Left cardiac atrium (tissue), 4 donors: ENCODE data around the gene PSMD11. TPM values are rescaled to one million over a fixed set of nuclear protein-coding genes. Genes with fewer than 3 reads are reported as not detected.

Source experiments
- ATAC-seq, 2 donors: fragments of 200-7000 bp; cut with Tn5 transposase; one replicate each; pipeline ENCODE4 v1.9.1; 2020; ENCODE audit warnings: mild to moderate bottlenecking in 2 of 2, moderate library complexity in 2 of 2
- DNase-seq: peaks from one replicate; pipeline ENCODE4 v3.0.0-alpha.2; 2020
- intact Hi-C, 2 donors: fragments of 100-400 bp; cut with DNase I; formaldehyde crosslinking; loops; one replicate each; pipeline versions ENCODE4 v1.14.1 to v1.15.1; 2022 to 2023
- total RNA-seq, 2 donors: library from RNA; stranded (reverse); fragmentation: NEBNext Ultra II Directional; extraction: Animal tissue kit (Norgen Biotek cat#: 25700); gene quantifications; one replicate each; pipeline ENCODE4 v1.2.1, GENCODE V29; 2021
- donor health status: DM: no; HTN: yes; CAD: no.
- donor health status: DM: no; HTN: yes; CAD: no; lungs with severe emphysema.
- donor health status: DM: yes; HTN: yes; CAD: no.
- donor health status: Dilated cardiomyopathy.

PSMD11 gene
- total RNA-seq, 2 donors from 2014 or later, result 53.4 to 82.2 TPM

- peak; percentile 44 to 69 for ATAC-seq
- intact Hi-C loops, result loop anchor here (5.0 kb wide), 1 partner anchor 295 kb away; no protein-coding TSS in a partner anchor
- peak; percentile 56 for DNase-seq
Measured at GRCh38 chr17:32461853-32462617, 17.7 kb downstream of the PSMD11 start.

DNA sequence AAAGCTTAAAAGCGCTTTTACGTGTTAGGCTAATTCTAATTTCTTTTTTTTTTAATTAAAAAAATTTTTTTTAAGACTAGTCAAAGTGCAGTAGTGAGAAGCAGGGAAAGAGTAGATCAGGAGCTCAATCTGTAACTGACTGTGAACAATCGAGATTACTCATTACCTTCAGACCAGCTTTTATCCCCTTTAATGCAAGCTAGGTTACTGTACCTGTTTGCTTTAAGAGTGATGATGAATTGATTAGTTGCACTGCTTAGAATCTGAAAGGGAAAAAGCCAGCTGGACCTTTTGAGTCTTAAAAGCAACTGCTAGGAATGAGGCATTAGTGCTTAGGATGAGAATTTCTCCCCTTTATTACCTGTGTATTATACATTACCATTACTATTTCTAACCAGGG is 19.0 kb downstream of the PSMD11 start:
- DNase-seq (no peak), ATAC-seq (no peak)
- intact Hi-C loops, result loop anchor here (5.0 kb wide), 1 partner anchor 294 kb away; no protein-coding TSS in a partner anchor

DNA sequence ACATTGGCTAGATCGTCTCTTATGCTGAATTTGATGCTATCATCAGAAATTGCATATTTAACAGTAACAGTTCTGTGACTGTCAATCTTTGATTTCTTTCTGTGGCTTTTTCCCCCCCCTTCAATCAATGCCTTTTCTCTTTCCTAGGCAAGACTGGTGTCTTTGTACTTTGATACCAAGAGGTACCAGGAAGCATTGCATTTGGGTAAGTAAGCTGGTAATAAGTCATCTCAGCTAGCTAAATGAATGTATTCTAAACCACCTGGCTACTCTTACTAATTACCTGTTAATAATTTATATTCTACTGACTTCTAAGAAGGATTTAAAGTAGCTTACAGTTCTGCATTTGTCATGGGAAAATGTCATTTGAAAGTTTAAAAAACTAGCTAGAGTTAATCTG is 20.1 kb downstream of the PSMD11 start:
- ATAC-seq (no peak), DNase-seq (no peak)
- intact Hi-C loops, result loop anchor here (5.0 kb wide), 1 partner anchor 293 kb away; no protein-coding TSS in a partner anchor

- intact Hi-C loops, result no loop called here
- ATAC-seq (no peak), DNase-seq (no peak)
Measured at GRCh38 chr17:32467949-32468348, 23.6 kb downstream of the PSMD11 start.

- DNase-seq, result no peak
- ATAC-seq, result peak; percentile 30 to 48
- intact Hi-C loops, result no loop called here
Measured at GRCh38 chr17:32470405-32471167, 26.3 kb downstream of the PSMD11 start.

DNA sequence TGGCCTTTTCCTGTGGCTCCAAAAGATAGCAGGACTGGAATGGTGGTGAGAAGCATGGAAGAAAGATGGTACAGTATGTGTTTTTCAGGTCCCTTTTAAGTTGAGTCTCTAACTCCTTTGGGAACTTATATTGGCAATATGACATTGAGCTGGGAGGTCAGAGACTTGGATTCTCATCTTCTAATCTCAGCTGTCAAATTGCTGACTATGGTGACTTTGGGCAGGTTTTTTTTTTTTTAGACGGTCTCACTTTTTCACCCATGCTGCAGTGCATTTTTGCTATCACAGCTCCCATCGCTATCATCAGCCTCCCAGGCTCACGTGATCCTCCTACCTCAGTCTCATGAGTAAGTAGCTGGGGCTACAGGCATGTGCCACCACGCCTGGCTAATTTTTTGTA is 27.3 kb downstream of the PSMD11 start:
- DNase-seq (no peak), ATAC-seq (no peak)
- intact Hi-C loops, result no loop called here

GRCh38 chr17:32475258-32475657 is 30.9 kb downstream of the PSMD11 start:
- intact Hi-C loops, result no loop called here
- ATAC-seq, result no peak
- DNase-seq, result no peak

DNA sequence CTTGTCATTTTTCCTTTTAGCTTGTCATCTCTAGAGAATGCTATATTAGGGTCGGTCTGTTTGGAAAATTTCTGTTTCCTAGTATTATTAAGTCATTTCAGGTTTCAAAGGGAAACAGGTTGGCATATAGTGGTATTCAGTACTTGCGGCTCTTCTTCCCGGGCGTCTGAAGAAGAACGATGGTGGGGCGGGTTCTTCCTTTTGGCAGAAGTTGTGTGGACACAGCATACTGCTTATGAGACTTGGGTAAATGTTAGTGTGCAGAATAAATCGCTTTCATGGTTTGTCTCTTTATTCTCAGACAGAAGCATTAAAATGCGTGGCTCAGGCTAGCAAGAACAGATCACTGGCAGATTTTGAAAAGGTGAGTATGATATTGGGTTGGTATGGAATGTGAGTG is 32.9 kb downstream of the PSMD11 start:
- intact Hi-C loops, result no loop called here
- ATAC-seq (no peak), DNase-seq (no peak)

DNA sequence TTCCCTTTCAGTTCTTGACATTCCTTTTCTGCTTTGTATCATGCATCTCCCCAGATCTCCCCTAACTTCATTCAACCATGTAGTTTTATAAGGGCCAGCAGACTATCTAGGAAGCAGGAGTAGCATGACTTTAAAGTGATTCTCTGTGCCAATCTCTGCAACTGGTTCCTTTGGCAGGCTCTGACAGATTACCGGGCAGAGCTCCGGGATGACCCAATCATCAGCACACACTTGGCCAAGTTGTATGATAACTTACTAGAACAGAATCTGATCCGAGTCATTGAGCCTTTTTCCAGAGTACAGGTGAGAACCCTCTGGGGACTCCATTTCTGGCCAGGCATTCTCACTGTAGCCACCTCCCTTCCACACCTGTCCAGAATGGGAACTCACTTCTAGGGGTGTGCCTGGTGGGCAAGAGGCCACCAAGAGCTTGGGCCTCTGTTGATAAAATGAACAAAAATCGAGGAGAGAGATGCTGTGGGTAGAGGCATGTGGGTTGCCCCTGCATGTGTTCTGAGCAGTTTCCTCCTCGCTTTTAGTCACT is 34.8 kb downstream of the PSMD11 start:
- DNase-seq, result no peak
- no peak for ATAC-seq
- intact Hi-C loops, result no loop called here

- intact Hi-C loops, result loop anchor here in 1 of 2 donors (10.0 kb wide), 1 partner anchor 274 kb away; no protein-coding TSS in a partner anchor
- ATAC-seq, result no peak
Measured at GRCh38 chr17:32481193-32481592, 36.9 kb downstream of the PSMD11 start.

DNA sequence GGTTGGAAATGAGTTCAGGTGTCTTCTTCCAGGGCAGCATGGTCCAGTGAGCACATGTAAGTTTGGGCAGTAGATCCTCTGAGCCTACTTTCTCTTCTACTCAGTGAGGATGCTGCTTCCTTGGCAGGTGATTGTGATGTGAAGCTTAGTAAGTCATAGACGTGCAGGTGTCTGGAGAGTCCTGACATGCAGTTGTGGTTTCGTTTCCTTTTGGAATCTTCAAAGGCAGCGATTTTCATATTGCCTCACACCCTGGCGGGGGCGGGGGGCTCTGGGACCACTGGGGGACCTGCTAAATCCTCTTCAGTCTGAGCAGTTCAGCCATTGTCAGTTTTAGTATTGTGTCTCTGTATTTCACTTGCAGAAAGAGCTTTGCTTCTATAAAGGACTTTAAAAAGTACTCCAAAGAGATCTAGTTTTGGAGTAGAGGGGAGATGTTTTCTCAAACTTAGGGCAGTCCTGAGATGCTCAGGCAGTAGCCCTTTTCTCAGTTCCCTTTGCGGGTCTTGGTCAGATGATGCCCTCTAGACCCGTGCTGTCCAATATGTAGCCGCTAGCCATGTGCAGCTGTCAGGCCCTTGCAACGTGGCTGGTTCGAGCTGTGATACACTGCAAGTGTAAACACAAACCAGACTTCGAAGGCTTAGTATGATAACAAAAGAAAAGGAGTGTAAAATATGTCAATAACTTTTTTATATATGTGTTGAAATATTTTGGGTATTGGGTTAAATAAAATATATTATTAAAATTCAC is 38.4 kb downstream of the PSMD11 start:
- no peak for DNase-seq
- ATAC-seq, result no peak
- intact Hi-C loops, result loop anchor here in 1 of 2 donors (10.0 kb wide), 1 partner anchor 272 kb away; no protein-coding TSS in a partner anchor

More at GRCh38 chr17:32481193-32481592, 36.9 kb downstream of the PSMD11 start:
- DNase-seq, result no peak

DNA sequence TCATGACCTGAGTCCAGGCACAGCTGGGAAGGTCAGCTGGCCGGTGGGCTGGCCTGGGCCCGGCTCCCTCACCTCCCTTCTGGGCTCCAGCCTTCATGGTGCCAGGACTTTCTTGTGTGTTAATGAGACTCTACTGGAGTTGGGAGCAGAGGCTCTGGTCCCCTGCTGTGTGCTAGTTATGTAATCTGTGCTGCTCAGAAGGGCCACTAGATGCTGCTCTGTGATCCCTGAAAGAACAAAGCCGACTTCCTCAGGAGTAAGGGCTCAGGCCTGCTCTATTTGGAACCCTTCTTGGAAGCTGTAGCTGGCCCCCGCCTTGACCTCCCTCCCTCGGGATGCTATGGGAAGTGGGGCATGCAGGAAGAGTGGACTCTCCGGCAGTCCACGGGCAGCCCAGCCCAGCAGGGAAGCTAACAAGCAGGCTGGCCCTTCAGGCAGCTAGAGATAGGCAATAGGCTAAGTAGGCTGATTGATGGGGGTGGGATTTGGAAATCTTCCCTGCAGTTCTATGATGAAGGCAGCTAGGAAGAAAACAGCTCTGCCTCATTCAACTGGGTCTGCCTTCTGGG is 39.2 kb downstream of the PSMD11 start:
- DNase-seq (peak; percentile 85), ATAC-seq (peak; percentile 65 to 74)
- intact Hi-C loops, result loop anchor here in 1 of 2 donors (10.0 kb wide), 1 partner anchor 271 kb away; no protein-coding TSS in a partner anchor

DNA sequence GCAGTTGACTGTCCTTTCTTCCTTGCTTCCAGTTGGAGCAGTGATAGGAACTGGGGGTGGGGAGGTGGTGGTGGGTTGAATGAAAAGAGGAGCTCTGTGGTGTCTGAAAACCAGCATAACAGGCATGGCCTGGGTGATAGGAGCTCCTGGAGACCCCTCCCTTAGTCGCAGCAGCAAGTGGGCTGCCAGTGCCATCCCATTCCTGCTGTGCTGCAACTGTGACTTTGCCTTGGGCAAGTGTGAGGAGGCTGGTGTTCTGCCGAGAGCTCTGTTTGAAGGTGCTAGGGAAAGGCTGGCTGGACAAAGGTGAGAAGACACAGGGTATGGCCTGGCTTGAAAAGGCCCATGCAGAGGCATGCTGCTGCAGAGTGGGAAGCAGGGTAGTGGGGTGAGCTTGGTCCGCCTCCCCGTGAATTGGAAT is 39.7 kb downstream of the PSMD11 start:
- DNase-seq (no peak), ATAC-seq (no peak)
- intact Hi-C loops, result loop anchor here in 1 of 2 donors (10.0 kb wide), 1 partner anchor 271 kb away; no protein-coding TSS in a partner anchor

DNA sequence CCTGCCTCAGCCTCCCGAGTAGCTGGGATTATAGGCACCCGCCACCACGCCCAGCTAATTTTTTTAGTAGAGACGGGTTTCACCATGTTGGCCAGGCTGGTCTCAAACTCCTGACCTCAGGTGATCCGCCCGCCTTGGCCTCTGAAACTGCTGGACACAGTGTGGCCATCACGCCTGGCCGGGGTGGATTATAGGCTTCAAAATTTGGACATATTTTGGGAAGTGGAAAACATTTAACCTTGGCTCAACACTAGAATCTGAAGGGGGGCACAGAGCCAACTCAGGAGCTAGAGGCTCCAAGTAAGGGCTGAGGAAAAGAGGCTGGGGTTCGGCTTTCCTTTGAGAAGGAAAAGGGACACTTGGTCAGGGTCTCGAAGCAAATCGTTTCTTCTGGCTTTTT is 40.3 kb downstream of the PSMD11 start:
- DNase-seq, result no peak
- no peak for ATAC-seq
- intact Hi-C loops, result loop anchor here in 1 of 2 donors (10.0 kb wide), 1 partner anchor 270 kb away; no protein-coding TSS in a partner anchor

DNA sequence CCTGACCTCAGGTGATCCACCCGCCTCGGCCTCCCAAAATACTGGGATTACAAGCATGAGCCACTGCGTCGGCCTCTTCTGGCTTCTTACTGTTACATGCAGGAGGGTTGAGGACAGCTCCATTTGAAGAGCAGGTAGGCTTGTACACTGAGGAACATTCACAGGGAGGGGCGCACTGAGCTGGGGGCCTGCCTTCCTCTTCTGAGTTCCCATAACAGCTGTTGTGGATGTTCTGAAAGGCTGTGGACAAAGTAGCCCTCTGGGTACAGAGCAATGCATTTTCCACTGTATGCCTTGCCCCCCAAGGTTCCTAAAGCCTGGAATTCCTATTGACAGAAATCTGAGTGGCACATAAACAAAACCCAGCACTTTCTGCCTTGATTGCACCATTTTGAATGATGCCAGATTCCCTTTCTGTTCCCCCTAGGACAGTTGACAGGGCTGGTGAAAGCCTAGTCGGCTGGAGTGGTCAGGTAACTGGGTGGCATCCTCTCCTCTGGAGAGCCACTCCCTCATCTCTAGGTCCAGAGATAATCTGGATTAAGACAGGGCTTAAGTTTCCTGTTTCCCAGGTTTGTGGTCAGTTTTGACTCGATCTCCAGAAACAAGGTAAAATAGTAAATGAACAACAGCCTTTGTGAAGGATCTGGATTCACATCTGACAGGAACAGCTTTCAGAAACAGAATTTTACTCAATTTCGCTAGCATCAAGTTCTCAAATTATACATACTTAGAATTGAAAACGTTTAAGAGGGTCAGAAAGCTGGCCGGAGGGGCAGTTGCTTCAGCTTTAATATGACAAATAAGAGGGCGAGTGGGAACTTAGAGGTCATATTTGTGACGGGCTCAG is 41.2 kb downstream of the PSMD11 start:
- DNase-seq (no peak), ATAC-seq (no peak)
- intact Hi-C loops, result loop anchor here in 1 of 2 donors (10.0 kb wide), 1 partner anchor 269 kb away; no protein-coding TSS in a partner anchor

DNA sequence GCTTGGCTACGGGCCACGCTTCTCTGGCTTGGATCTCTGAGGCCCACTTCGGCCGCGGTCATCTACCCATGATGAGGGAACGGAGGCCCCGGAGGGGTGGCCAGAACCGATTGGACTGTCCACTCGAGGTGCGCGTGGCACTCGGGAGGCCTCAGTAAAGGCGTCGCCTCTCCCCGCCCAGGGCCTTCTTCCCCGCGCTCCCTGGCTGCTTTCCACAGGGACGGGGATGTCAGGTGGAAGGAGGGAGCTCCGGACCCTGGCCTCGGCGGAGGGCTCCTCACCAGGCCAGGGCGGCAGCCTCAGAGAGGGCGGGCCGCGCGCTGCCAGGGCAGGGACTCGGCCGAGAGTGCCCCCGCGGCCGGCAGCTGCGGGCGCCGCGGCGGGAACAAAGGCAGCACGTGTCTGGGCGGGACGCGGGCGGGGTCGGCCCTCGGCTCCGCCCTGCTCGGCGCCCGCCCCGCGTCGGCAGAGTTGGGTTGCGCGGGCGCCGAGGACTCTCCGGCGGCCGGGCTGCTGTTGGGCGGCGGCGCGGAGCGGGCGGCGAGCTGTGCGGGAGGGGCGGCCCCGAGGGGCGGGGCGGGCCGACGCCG is 41.9 kb downstream of the PSMD11 start:
- ATAC-seq (peak; percentile 85 to 87), DNase-seq (peak; percentile 78)
- intact Hi-C loops, result loop anchor here in 1 of 2 donors (10.0 kb wide), 1 partner anchor 269 kb away; no protein-coding TSS in a partner anchor
